Measurements from ENCODE around the gene KRT86. TPM values are rescaled to one million over a fixed set of nuclear protein-coding genes. Genes with fewer than 3 reads are reported as not detected.

KRT86 gene
- total and polyA plus RNA-seq, 2 of the 8 experiments (the other 6 are each of a cell fraction or from before 2014, with no cell fraction given) = 0.12 TPM; not detected in 1

GRCh38 chr12:52241205-52241842 is 33.1 kb upstream of the KRT86 start:
- Histone ChIP-seq H4K5ac (ENCODE audit: insufficient read length, low read depth, low read length) (no peak overlapping the region), H3K14ac (ENCODE audit: insufficient read length) (no peak overlapping the region), H3K36me3 (ENCODE audit: control insufficient read depth in 2 of 4, insufficient read depth in 4 of 4, low read length in 3 of 4) (no peaks in the 10 kb centered on the region; a peak in 1 of 8 replicates), H2BK20ac (ENCODE audit: low read length) (no peak overlapping the region), H3K79me2 (ENCODE audit: control insufficient read depth in 1 of 2, insufficient read depth in 2 of 2, low read length in 2 of 2) (no peaks in the 10 kb centered on the region), H3K23ac (ENCODE audit: insufficient read length) (no peak overlapping the region), H2BK12ac (ENCODE audit: low read depth, low read length) (no peak overlapping the region), H4K91ac (replicated peaks; ENCODE audit: insufficient read length, low read length) (no peak overlapping the region), H4K20me1 (replicated peaks in 1 of 2; ENCODE audit: control insufficient read depth in 1 of 2, insufficient read depth in 2 of 2, low read length in 2 of 2) (no peaks in the 10 kb centered on the region), H3K18ac (ENCODE audit: extremely low read depth, low read length) (no peak overlapping the region), H3K9ac (replicated peaks in 1 of 4; ENCODE audit: extremely low read depth in 1 of 4, low read depth in 3 of 4, low read length in 3 of 4) (no peak overlapping the region), H2BK120ac (replicated peaks; ENCODE audit: low read depth, low read length) (no peak overlapping the region), H2AFZ (ENCODE audit: low read length) (no peak overlapping the region), H3K79me1 (ENCODE audit: low read depth, low read length) (no peaks in the 10 kb centered on the region), H2AK5ac (ENCODE audit: low read depth, low read length) (no peak overlapping the region), H3K4me1 (replicated peaks in 1 of 4; ENCODE audit: control insufficient read depth in 3 of 4, insufficient read depth in 4 of 4, low read length in 3 of 4) (peaks cover 6 to 19% (median 16%) of the 10 kb centered on the region in 4 experiments), H2BK5ac (ENCODE audit: low read depth, low read length) (no peak overlapping the region), H3K23me2 (ENCODE audit: low read depth, low read length) (no peaks in the 10 kb centered on the region; the same call in 1 of the 2 replicates), H3K27ac (ENCODE audit: low read depth, low read length) (no peak overlapping the region), H3K9me3 (ENCODE audit: insufficient read depth in 2 of 2, low read depth in 1 of 2, low read length in 1 of 2) (no peaks in the 10 kb centered on the region), H3K4ac (replicated peaks; ENCODE audit: insufficient read length, low read depth, low read length) (no peak overlapping the region), H3K4me3 (ENCODE audit: extremely low read depth in 1 of 4, insufficient read depth in 2 of 4, low read depth in 3 of 4, low read length in 4 of 4) (no peak overlapping the region), H3K27me3 (replicated peaks in 1 of 4; ENCODE audit: control insufficient read depth in 3 of 4, extremely low read depth in 1 of 4, insufficient read depth in 3 of 4, low read length in 3 of 4) (peaks cover 0 to 2% (median 0%) of the 10 kb centered on the region in 4 experiments; a peak in 2 of 7 replicates), H4K8ac (ENCODE audit: extremely low read depth, insufficient read depth, low read length) (no peak overlapping the region), H3K56ac (replicated peaks; ENCODE audit: insufficient read length, low read depth, low read length) (no peak overlapping the region), H3K4me2 (ENCODE audit: insufficient read depth in 1 of 2, low read depth in 2 of 2, low read length in 2 of 2) (no peak overlapping the region), H2BK15ac (ENCODE audit: low read length) (no peak overlapping the region)
- FAIRE-seq (no peak), DNase-seq (ENCODE audit: low read depth in 1 of 2, low spot score in 2 of 2) (no peak)
- peak; percentile 27 to 57 (median 43); a peak in 2 of 4 replicates for TF ChIP-seq CTCF (IDR thresholded peaks at IDR 0.05; ENCODE audit: control extremely low read depth in 1 of 3, insufficient read depth in 1 of 3, low read depth in 1 of 3, low read length in 3 of 3)
- no peak for TF ChIP-seq ATF3 (IDR thresholded peaks at IDR 0.05; ENCODE audit: insufficient read depth, low read depth, low read length)
- TF ChIP-seq SUZ12 (IDR thresholded peaks at IDR 0.05; ENCODE audit: low read length) = no peak
- POLR2A ChIA-PET (ENCODE audit: partially characterized antibody) = interaction anchor here (1.0 to 1.9 kb wide), 2 partner anchors 10 to 16 kb away, joined by 3 to 7 read pairs; no protein-coding TSS in a partner anchor
- CTCF ChIA-PET (ENCODE audit: partially characterized antibody) = interaction anchor here (0.6 to 17.6 kb wide), 16 partner anchors 9 to 305 kb away, joined by 3 to 151 read pairs (median 4); partner anchors contain the start of gene KRT83
- 79% methylated on average over 11 of the region's 11 CpGs; no CpG with 5 or more reads in 1 of the 2 experiments for WGBS, 2 experiments (ENCODE audit: extremely low coverage in 1 of 2, insufficient coverage in 1 of 2, insufficient read length in 1 of 2, insufficient replicate concordance in 2 of 2, low coverage in 1 of 2, low lambda C conversion rate in 2 of 2, missing lambda C conversion rate in 1 of 2)
